Measurements from ENCODE around the gene TMEM132D. TPM values are rescaled to one million over a fixed set of nuclear protein-coding genes. Genes with fewer than 3 reads are reported as not detected.

Gene TMEM132D
- total RNA-seq, 3 donors from 2014 or later: 0.09 to 0.24 (median 0.12) TPM

- Histone ChIP-seq H3K4me3 (no peak overlapping the region), H3K4me1 (ENCODE audit: low read depth) (no peaks in the 10 kb centered on the region), H3K36me3 (ENCODE audit: low read depth) (no peaks in the 10 kb centered on the region), H3K9me3 (peaks cover 28% of the 10 kb centered on the region)
- DNase-seq (no peak), ATAC-seq (no peak)
- no peak for TF ChIP-seq CTCF (IDR thresholded peaks at IDR 0.05)
- intact Hi-C loops (cut with DNase I, micrococcal nuclease): no loop called here
These were observed 222.0 kb downstream of the TMEM132D start for GRCh38 chr12:129681830-129682229.

- H3K9me3 ChIP-seq: peaks cover 28% of the 10 kb centered on the region
- intact Hi-C loops (cut with DNase I, micrococcal nuclease): no loop called here
- H3K4me1 ChIP-seq (ENCODE audit: low read depth): no peaks in the 10 kb centered on the region
- H3K4me3 ChIP-seq: no peak overlapping the region
- no peaks in the 10 kb centered on the region for H3K36me3 ChIP-seq (ENCODE audit: low read depth)
- no peak for TF ChIP-seq CTCF (IDR thresholded peaks at IDR 0.05)
- ATAC-seq (no peak), DNase-seq (no peak)
These were observed 222.7 kb downstream of the TMEM132D start for GRCh38 chr12:129681151-129681550.

GRCh38 chr12:129676411-129676810 is 227.4 kb downstream of the TMEM132D start:
- no peak overlapping the region for H3K4me3 ChIP-seq
- no peaks in the 10 kb centered on the region for H3K4me1 ChIP-seq (ENCODE audit: low read depth)
- H3K36me3 ChIP-seq (ENCODE audit: low read depth): no peaks in the 10 kb centered on the region
- H3K9me3 ChIP-seq: peaks cover 11% of the 10 kb centered on the region
- no peak for DNase-seq
- TF ChIP-seq CTCF (IDR thresholded peaks at IDR 0.05): no peak
- no peak for ATAC-seq
- intact Hi-C loops (cut with DNase I, micrococcal nuclease): no loop called here

- ATAC-seq (no peak), DNase-seq (no peak)
- H3K4me3 ChIP-seq: no peak overlapping the region
- no peaks in the 10 kb centered on the region for H3K4me1 ChIP-seq (ENCODE audit: low read depth)
- intact Hi-C loops (cut with DNase I, micrococcal nuclease): no loop called here
- peaks cover 11% of the 10 kb centered on the region for H3K9me3 ChIP-seq
- no peaks in the 10 kb centered on the region for H3K36me3 ChIP-seq (ENCODE audit: low read depth)
- TF ChIP-seq CTCF (IDR thresholded peaks at IDR 0.05): no peak
These were observed 227.9 kb downstream of the TMEM132D start for GRCh38 chr12:129675947-129676346.

GRCh38 chr12:129675496-129675895 is 228.3 kb downstream of the TMEM132D start:
- peaks cover 11% of the 10 kb centered on the region for H3K9me3 ChIP-seq
- no peaks in the 10 kb centered on the region for H3K36me3 ChIP-seq (ENCODE audit: low read depth)
- intact Hi-C loops (cut with DNase I, micrococcal nuclease): no loop called here
- no peak overlapping the region for H3K4me3 ChIP-seq
- ATAC-seq (no peak), DNase-seq (no peak)
- no peak for TF ChIP-seq CTCF (IDR thresholded peaks at IDR 0.05)
- H3K4me1 ChIP-seq (ENCODE audit: low read depth): no peaks in the 10 kb centered on the region

- H3K9me3 ChIP-seq: peaks cover 7% of the 10 kb centered on the region
- DNase-seq (no peak), ATAC-seq (no peak)
- H3K4me3 ChIP-seq: no peak overlapping the region
- TF ChIP-seq CTCF (IDR thresholded peaks at IDR 0.05): no peak
- no peaks in the 10 kb centered on the region for H3K4me1 ChIP-seq (ENCODE audit: low read depth)
- H3K36me3 ChIP-seq (ENCODE audit: low read depth): no peaks in the 10 kb centered on the region
- intact Hi-C loops (cut with DNase I, micrococcal nuclease): no loop called here
These were observed 230.0 kb downstream of the TMEM132D start for GRCh38 chr12:129673806-129674205.

Measured in mucosa of descending colon (tissue), 3 donors.